Lung (tissue), 12 donors: ENCODE data around the gene PCK1. TPM values are rescaled to one million over a fixed set of nuclear protein-coding genes. Genes with fewer than 3 reads are reported as not detected.

ENCODE experiments used
- ATAC-seq: fragments of 200-7000 bp; cut with Tn5 transposase; one replicate; pipeline ENCODE4 v1.9.1; 2020; ENCODE audit warnings: moderate number of reproducible peaks; ENCODE audit not compliant: insufficient read depth, low FRiP score
- DNase-seq, 3 donors: peaks; one replicate each; pipeline ENCODE4 v3.0.0-alpha.2; 2013 to 2017
- H3K27ac ChIP-seq, 2 donors: one replicate each; pipeline ENCODE4 v1.5.1; 2013; ENCODE audit warnings: mild to moderate bottlenecking in 2 of 2, moderate library complexity in 2 of 2, control low read depth in 1 of 2, inconsistent platforms in 1 of 2, low read depth in 1 of 2, low read length in 1 of 2
- H3K27me3 ChIP-seq, 3 donors: one replicate each; pipeline ENCODE4 v1.5.1; 2013; ENCODE audit warnings: low read length in 2 of 3; ENCODE audit not compliant: control insufficient read depth in 3 of 3, insufficient read depth in 3 of 3
- H3K36me3 ChIP-seq, 4 donors: one replicate each; pipeline ENCODE4 v1.5.1; 2013; ENCODE audit warnings: low read length in 4 of 4, mild to moderate bottlenecking in 1 of 4, moderate library complexity in 1 of 4; ENCODE audit not compliant: control insufficient read depth in 4 of 4, insufficient read depth in 4 of 4
- H3K4me1 ChIP-seq, 5 donors: one replicate each; pipeline ENCODE4 v1.5.1; 2013; ENCODE audit warnings: low read length in 5 of 5, mild to moderate bottlenecking in 2 of 5, moderate library complexity in 1 of 5; ENCODE audit not compliant: control insufficient read depth in 5 of 5, insufficient read depth in 5 of 5
- H3K4me3 ChIP-seq: one replicate; pipeline ENCODE4 v1.5.1; 2013; ENCODE audit warnings: mild to moderate bottlenecking, control low read depth, moderate library complexity
- H3K9ac ChIP-seq, 2 donors: one replicate each; pipeline ENCODE4 v1.5.1; 2013; ENCODE audit warnings: low read length in 2 of 2, control low read depth in 1 of 2; ENCODE audit not compliant: insufficient read depth in 1 of 2
- H3K9me3 ChIP-seq, 4 donors: one replicate each; pipeline ENCODE4 v1.5.1; 2013; ENCODE audit warnings: low read length in 3 of 4, mild to moderate bottlenecking in 1 of 4, moderate library complexity in 1 of 4; ENCODE audit not compliant: control insufficient read depth in 4 of 4, insufficient read depth in 3 of 4
- WGBS, 2 donors: extraction: QIAGEN DNeasy Blood & Tissue Kit; methylation state at CpG; one replicate each; pipeline ENCODE4 v1.1.7; 2013; 5-methylcytosine and 5-hydroxymethylcytosine counted together
- polyA plus RNA-seq, 2 donors: library from polyadenylated mRNA; stranded (reverse); fragments of 200-250 nt; gene quantifications; one replicate each; pipeline ENCODE4 v1.2.1, GENCODE V29; 2013
- total RNA-seq, 2 donors: library from RNA; depleted of rRNA in 1 of 2; stranded (reverse); fragments of >200 nt in 1 of 2; gene quantifications; one replicate each; pipeline ENCODE4 v1.2.1, GENCODE V29; 2014 to 2021
- TF ChIP-seq, protein P1 (sequence below): IDR thresholded peaks from 2 replicates; pipeline ENCODE4 v1.5.1; 2012; ENCODE audit warnings: mild to moderate bottlenecking; ENCODE audit errors: control extremely low read depth, extremely low read depth
- donor health status: control.
- donor health status: control.
- donor health status: Bipolar disorder and iron deficiency.
- donor health status: healthy.
- donor health status: DM: yes; HTN: yes; CAD: no.

Gene PCK1
- total and polyA plus RNA-seq, 4 donors: 0.05 to 1.7 (median 0.55) TPM

DNA sequence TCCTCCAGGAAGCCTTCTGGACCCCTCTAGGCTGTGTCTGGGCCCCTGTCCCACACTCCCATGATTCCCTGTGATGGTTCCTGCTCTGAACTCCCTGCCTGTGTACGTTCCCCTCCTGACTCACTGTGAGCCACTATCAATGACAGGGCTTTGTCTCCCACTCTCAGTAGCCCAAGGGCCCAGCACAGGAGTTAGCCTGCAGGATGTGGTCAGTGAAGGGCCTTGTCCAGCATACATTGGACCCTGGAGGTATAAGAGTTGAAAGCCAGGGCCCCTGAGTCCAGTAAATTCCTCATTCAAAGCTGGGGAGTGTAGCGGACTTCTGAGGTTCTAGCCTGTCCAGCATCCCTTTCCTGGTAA lies 40.3 kb downstream of the PCK1 start:
- no peaks in the 10 kb centered on the region for H3K27me3 ChIP-seq
- H3K4me1 ChIP-seq: peaks cover 0 to 3% (median 0%) of the 10 kb centered on the region in 5 donors
- no peak overlapping the region for H3K9ac ChIP-seq
- TF ChIP-seq, protein P1, sequence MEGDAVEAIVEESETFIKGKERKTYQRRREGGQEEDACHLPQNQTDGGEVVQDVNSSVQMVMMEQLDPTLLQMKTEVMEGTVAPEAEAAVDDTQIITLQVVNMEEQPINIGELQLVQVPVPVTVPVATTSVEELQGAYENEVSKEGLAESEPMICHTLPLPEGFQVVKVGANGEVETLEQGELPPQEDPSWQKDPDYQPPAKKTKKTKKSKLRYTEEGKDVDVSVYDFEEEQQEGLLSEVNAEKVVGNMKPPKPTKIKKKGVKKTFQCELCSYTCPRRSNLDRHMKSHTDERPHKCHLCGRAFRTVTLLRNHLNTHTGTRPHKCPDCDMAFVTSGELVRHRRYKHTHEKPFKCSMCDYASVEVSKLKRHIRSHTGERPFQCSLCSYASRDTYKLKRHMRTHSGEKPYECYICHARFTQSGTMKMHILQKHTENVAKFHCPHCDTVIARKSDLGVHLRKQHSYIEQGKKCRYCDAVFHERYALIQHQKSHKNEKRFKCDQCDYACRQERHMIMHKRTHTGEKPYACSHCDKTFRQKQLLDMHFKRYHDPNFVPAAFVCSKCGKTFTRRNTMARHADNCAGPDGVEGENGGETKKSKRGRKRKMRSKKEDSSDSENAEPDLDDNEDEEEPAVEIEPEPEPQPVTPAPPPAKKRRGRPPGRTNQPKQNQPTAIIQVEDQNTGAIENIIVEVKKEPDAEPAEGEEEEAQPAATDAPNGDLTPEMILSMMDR: no peak
- H3K4me3 ChIP-seq: no peak overlapping the region
- DNase-seq (no peak), ATAC-seq (no peak)
- no peaks in the 10 kb centered on the region for H3K36me3 ChIP-seq
- H3K27ac ChIP-seq: no peak overlapping the region
- WGBS, 2 donors: 82 to 83% methylated on average over 2 of the region's 2 CpGs
- peaks cover 0 to 1% (median 0%) of the 10 kb centered on the region in 4 donors for H3K9me3 ChIP-seq

DNA sequence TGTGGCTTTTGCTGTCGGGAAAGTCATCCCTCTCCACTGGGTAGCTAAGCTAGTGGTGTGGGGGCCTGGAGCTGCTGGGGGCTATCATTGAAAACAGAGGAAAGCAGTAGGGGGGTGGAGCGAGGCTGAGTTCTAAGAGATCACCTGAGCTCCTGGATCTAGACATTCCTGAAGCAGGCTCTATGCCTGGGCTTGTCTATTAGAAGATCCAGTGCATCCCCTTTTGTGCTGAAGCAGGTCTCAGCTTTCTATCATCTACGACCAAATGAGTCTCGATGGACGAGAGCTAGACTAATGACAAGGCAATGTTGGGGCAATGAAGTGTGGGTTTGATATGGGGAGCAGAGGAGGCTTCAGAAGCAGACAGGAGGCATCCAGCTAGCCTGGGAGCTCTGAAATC lies 40.8 kb downstream of the PCK1 start:
- H3K4me3 ChIP-seq: no peak overlapping the region
- no peak for DNase-seq
- H3K9ac ChIP-seq: no peak overlapping the region
- no peak overlapping the region for H3K27ac ChIP-seq
- ATAC-seq: no peak
- peaks cover 0 to 1% (median 0%) of the 10 kb centered on the region in 4 donors for H3K9me3 ChIP-seq
- H3K36me3 ChIP-seq: no peaks in the 10 kb centered on the region
- TF ChIP-seq, protein P1: no peak
- no peaks in the 10 kb centered on the region for H3K27me3 ChIP-seq
- WGBS, 2 donors: 77 to 83% methylated on average over 5 of the region's 5 CpGs
- H3K4me1 ChIP-seq: peaks cover 0 to 2% (median 0%) of the 10 kb centered on the region in 5 donors

DNA sequence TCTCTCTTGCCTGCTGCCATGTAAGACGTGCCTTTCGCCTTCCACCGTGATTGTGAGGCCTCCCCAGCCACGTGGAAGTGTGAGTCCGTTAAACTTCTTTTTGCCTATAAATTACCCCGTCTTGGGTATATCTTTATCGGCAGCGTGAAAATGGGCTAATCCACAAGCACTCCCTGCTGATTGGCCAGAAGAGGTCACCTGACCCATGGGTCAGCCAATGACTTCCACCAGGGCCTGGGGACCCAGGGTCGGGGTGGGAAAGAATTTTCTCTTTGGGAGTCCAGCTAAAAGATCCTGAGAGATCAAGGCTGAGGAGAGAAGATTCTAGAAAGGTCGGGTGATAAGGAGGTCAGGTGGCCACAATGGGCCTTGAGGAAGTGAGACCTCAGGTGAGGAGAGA lies 42.2 kb downstream of the PCK1 start:
- H3K4me3 ChIP-seq: no peak overlapping the region
- WGBS, 2 donors: 94 to 96% methylated on average over 10 of the region's 10 CpGs

More for the DNA sequence above, 42.2 kb downstream of the PCK1 start:
- H3K36me3 ChIP-seq: no peaks in the 10 kb centered on the region
- ATAC-seq (no peak), DNase-seq (no peak)
- H3K9ac ChIP-seq: no peak overlapping the region
- TF ChIP-seq, protein P1: no peak
- no peak overlapping the region for H3K27ac ChIP-seq
- H3K27me3 ChIP-seq: no peaks in the 10 kb centered on the region
- H3K4me1 ChIP-seq: peaks cover 0 to 2% (median 0%) of the 10 kb centered on the region in 5 donors
- H3K9me3 ChIP-seq: peaks cover 0 to 1% (median 0%) of the 10 kb centered on the region in 4 donors
